Spleen (tissue), 11 donors: ENCODE results near the gene DHRS7. TPM values are rescaled to one million over a fixed set of nuclear protein-coding genes. Genes with fewer than 3 reads are reported as not detected.

Source experiments
- DNase-seq: peaks from one replicate; pipeline ENCODE4 v3.0.0-alpha.2; 2020
- H3K27ac ChIP-seq, 8 donors: fragments of 200-600 bp; sonication (generic) in 7 of 8; 1 replicate in 4 of 8; 2 replicates in 4 of 8; pipeline versions ENCODE4 v1.5.0 to v1.8.0; 2016 to 2021; ENCODE audit warnings: inconsistent platforms in 4 of 8, mild to moderate bottlenecking in 4 of 8, moderate library complexity in 1 of 8
- H3K27me3 ChIP-seq, 7 donors: fragments of 200-600 bp; sonication (generic) in 6 of 7; replicated peaks in 1 of 7; 1 replicate in 4 of 7; 2 replicates in 3 of 7; pipeline versions ENCODE4 v1.5.0 to v1.8.0; 2016 to 2021; ENCODE audit warnings: inconsistent platforms in 3 of 7, mild to moderate bottlenecking in 1 of 7
- H3K36me3 ChIP-seq, 6 donors: fragments of 200-600 bp; sonication (generic) in 5 of 6; 1 replicate in 4 of 6; 2 replicates in 2 of 6; pipeline versions ENCODE4 v1.5.0 to v1.8.0; 2016 to 2021; ENCODE audit warnings: inconsistent platforms in 2 of 6
- H3K4me1 ChIP-seq, 6 donors: fragments of 200-600 bp; sonication (generic) in 5 of 6; 1 replicate in 3 of 6; 2 replicates in 3 of 6; pipeline versions ENCODE4 v1.5.0 to v1.8.0; 2016 to 2021; ENCODE audit warnings: inconsistent platforms in 3 of 6
- H3K4me3 ChIP-seq, 8 donors: fragments of 200-600 bp; sonication (generic) in 7 of 8; 1 replicate in 4 of 8; 2 replicates in 4 of 8; pipeline versions ENCODE4 v1.5.0 to v1.8.0; 2016 to 2021; ENCODE audit warnings: inconsistent platforms in 4 of 8, mild to moderate bottlenecking in 4 of 8, moderate library complexity in 2 of 8
- H3K9me3 ChIP-seq, 8 donors: fragments of 200-600 bp; sonication (generic) in 7 of 8; 1 replicate in 4 of 8; 2 replicates in 4 of 8; pipeline versions ENCODE4 v1.5.0 to v1.8.0; 2016 to 2021; ENCODE audit warnings: inconsistent platforms in 4 of 8
- POLR2A ChIP-seq, 3 donors: fragments of 450-650 bp; IDR thresholded peaks; one replicate each; pipeline ENCODE4 v1.5.1; 2017; ENCODE audit warnings: antibody characterized with exemption in 3 of 3, mild to moderate bottlenecking in 1 of 3
- POLR2AphosphoS5 ChIP-seq, 3 donors: sonication (generic); formaldehyde crosslinking; IDR thresholded peaks; one replicate each; pipeline ENCODE4 v1.5.1; 2017; ENCODE audit warnings: antibody characterized with exemption in 3 of 3
- WGBS, 5 donors: extraction: QIAGEN DNeasy Blood & Tissue Kit in 3 of 5; methylation state at CpG; one replicate each; pipeline versions ENCODE4 v1.1.5 to v1.1.7; 2013 to 2018; 5-methylcytosine and 5-hydroxymethylcytosine counted together
- intact Hi-C: fragments of 100-400 bp; cut with DNase I; formaldehyde crosslinking; loops from one replicate; pipeline ENCODE4 v1.15.0; 2023; ENCODE audit warnings: low total_unique reads
- polyA plus RNA-seq, 3 donors: library from polyadenylated mRNA; stranded (reverse); fragments of 200-250 nt; gene quantifications; one replicate each; pipeline ENCODE4 v1.2.1, GENCODE V29; 2013
- total RNA-seq, 7 donors: library from RNA; depleted of rRNA in 3 of 7; stranded (reverse); fragments of >200 nt in 3 of 7; fragmentation: NEBNext Ultra II Directional in 4 of 7; extraction: Animal tissue kit (Norgen Biotek cat#: 25700) in 4 of 7; gene quantifications; one replicate each; pipeline versions ENCODE4 v1.1.0 to v1.2.1, GENCODE V29; 2016 to 2021
- TF ChIP-seq, protein P1 (sequence below), 11 experiments: fragments of 200-600 bp in 7 of 11; fragments of 450-650 bp in 4 of 11; sonication (generic) in 4 of 11; IDR thresholded peaks in 8 of 11; conservative IDR thresholded peaks in 3 of 11; 1 replicate in 7 of 11; 2 replicates in 4 of 11; pipeline versions ENCODE4 v1.4.0 to v1.8.0; 2016 to 2021; ENCODE audit warnings: antibody characterized with exemption in 11 of 11, inconsistent platforms in 4 of 11, mild to moderate bottlenecking in 1 of 11
- donor health status: healthy with polysubstance abuse.
- donor health status: DM: no; HTN: no; CAD: no; lungs with moderate emphysema.
- donor health status: DM: no; HTN: no; CAD: no.
- donor health status: Bipolar disorder and iron deficiency.
- donor health status: healthy.
- donor health status: DM: no; HTN: no; CAD: no.
- donor health status: DM: yes; HTN: yes; CAD: no.

DHRS7 gene
- total and polyA plus RNA-seq, 10 donors = 30.0 to 93.1 (median 50.6) TPM

DNA sequence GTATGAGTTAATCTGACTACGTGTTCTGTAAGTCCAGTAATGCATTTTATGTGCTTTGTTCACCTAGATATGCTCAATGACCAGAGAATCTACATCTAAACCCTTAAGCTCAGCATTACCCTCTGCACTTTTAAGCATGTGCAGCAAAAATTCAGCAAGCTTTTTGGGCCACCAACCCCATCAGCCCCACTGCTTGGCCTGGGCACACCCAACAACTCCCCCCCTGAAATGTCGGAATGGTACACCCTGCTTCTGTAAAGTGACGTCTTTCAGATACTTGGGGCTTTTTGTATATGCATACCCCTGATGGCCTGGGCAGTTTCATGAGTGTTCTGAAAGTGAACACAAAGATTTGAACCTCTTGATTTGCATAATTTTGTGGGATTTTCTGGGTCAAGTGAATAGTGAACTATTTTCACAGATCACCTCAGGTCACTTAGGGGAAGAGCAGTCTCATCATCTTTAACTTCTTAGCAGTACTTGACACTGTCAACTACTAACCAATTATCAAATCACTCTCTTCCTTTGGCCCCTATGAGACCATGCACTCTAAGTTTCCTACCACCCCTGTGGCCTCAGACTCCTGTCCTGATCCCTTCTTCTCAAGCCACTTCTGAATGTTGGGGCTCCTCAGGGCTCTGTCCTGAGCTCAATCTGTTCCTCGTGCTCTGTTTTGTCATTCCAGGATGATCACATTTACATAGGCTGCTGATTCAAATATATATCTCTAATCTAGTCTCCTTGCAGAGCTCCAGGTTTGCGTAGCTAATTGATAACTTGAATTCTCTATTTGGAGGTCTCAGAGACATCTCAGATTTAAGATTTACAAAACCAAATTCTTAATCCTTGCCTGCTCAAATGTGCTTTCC, 47.5 kb upstream of the DHRS7 start:
- H3K27me3 ChIP-seq = no peaks in the 10 kb centered on the region
- no peak overlapping the region for H3K27ac ChIP-seq
- TF ChIP-seq POLR2AphosphoS5 (IDR thresholded peaks at IDR 0.05) = no peak
- TF ChIP-seq, protein P1, sequence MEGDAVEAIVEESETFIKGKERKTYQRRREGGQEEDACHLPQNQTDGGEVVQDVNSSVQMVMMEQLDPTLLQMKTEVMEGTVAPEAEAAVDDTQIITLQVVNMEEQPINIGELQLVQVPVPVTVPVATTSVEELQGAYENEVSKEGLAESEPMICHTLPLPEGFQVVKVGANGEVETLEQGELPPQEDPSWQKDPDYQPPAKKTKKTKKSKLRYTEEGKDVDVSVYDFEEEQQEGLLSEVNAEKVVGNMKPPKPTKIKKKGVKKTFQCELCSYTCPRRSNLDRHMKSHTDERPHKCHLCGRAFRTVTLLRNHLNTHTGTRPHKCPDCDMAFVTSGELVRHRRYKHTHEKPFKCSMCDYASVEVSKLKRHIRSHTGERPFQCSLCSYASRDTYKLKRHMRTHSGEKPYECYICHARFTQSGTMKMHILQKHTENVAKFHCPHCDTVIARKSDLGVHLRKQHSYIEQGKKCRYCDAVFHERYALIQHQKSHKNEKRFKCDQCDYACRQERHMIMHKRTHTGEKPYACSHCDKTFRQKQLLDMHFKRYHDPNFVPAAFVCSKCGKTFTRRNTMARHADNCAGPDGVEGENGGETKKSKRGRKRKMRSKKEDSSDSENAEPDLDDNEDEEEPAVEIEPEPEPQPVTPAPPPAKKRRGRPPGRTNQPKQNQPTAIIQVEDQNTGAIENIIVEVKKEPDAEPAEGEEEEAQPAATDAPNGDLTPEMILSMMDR (IDR thresholded peaks at IDR 0.05 in 8 of 11, conservative IDR thresholded peaks at IDR 0.05 in 3 of 11) = no peak
- TF ChIP-seq POLR2A (IDR thresholded peaks at IDR 0.05) = no peak
- WGBS, 5 donors = 74 to 87% (median 83%) methylated on average over 5 of the region's 5 CpGs
- no peaks in the 10 kb centered on the region for H3K36me3 ChIP-seq
- H3K4me1 ChIP-seq = peaks cover 0 to 7% (median 2%) of the 10 kb centered on the region in 6 donors
- intact Hi-C loops = no loop called here
- no peaks in the 10 kb centered on the region for H3K9me3 ChIP-seq
- DNase-seq = no peak
- H3K4me3 ChIP-seq = no peak overlapping the region

DNA sequence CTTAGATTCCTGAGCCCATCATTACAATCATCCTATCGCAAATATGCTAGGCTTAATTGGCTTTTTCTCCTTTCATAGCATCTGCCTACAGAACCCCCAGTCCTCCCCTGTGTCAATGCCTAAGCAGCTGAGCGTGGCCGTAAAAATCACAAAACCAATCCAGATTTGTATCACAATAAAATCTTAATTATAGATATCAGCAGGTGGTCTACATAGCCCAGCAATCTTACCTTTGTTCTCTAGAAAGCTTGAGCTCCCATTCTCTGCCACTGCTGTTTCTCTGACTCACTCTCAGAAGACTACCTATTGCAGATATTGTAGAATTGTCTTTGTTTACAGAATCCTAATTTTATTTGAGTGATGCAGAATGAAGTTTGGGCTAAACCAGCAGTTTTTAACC, 46.0 kb upstream of the DHRS7 start:
- 95 to 99% (median 97%) methylated on average over 3 of the region's 3 CpGs for WGBS, 5 donors
- no peaks in the 10 kb centered on the region for H3K36me3 ChIP-seq
- no peaks in the 10 kb centered on the region for H3K4me1 ChIP-seq
- no peak overlapping the region for H3K27ac ChIP-seq
- intact Hi-C loops = no loop called here
- TF ChIP-seq POLR2A (IDR thresholded peaks at IDR 0.05) (no peak), POLR2AphosphoS5 (IDR thresholded peaks at IDR 0.05) (no peak)
- TF ChIP-seq, protein P1 (IDR thresholded peaks at IDR 0.05 in 8 of 11, conservative IDR thresholded peaks at IDR 0.05 in 3 of 11) = no peak
- no peaks in the 10 kb centered on the region for H3K27me3 ChIP-seq
- no peak for DNase-seq
- no peaks in the 10 kb centered on the region for H3K9me3 ChIP-seq
- H3K4me3 ChIP-seq = no peak overlapping the region

DNA sequence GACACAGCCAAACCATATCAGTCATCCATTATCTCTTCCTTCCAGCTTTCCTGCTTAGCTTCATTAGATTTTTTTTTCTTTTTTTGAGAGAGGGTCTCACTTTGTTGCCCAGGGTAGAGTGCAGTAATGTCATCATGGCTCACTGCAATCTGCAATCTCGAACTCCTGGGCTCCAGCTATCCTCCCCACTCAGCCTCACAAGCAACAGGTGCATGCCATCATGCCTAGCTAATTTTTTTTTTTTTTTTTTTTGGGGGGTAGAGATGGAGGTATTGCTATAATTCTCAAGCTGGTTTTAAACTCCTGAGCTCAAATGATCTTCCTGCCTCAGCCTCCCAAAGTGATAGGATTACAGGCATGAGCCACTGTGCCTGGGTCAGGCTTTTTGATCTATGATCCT, 45.5 kb upstream of the DHRS7 start:
- DNase-seq = no peak
- H3K9me3 ChIP-seq = no peaks in the 10 kb centered on the region
- no peak overlapping the region for H3K4me3 ChIP-seq
- WGBS, 5 donors = 58 to 100% (median 82%) methylated on average over 1 of the region's 1 CpG
- H3K27me3 ChIP-seq = no peaks in the 10 kb centered on the region
- TF ChIP-seq, protein P1 (IDR thresholded peaks at IDR 0.05 in 8 of 11, conservative IDR thresholded peaks at IDR 0.05 in 3 of 11) = no peak
- no peak for TF ChIP-seq POLR2AphosphoS5 (IDR thresholded peaks at IDR 0.05)
- TF ChIP-seq POLR2A (IDR thresholded peaks at IDR 0.05) = no peak
- no peaks in the 10 kb centered on the region for H3K4me1 ChIP-seq
- H3K27ac ChIP-seq = no peak overlapping the region
- intact Hi-C loops = no loop called here
- no peaks in the 10 kb centered on the region for H3K36me3 ChIP-seq

DNA sequence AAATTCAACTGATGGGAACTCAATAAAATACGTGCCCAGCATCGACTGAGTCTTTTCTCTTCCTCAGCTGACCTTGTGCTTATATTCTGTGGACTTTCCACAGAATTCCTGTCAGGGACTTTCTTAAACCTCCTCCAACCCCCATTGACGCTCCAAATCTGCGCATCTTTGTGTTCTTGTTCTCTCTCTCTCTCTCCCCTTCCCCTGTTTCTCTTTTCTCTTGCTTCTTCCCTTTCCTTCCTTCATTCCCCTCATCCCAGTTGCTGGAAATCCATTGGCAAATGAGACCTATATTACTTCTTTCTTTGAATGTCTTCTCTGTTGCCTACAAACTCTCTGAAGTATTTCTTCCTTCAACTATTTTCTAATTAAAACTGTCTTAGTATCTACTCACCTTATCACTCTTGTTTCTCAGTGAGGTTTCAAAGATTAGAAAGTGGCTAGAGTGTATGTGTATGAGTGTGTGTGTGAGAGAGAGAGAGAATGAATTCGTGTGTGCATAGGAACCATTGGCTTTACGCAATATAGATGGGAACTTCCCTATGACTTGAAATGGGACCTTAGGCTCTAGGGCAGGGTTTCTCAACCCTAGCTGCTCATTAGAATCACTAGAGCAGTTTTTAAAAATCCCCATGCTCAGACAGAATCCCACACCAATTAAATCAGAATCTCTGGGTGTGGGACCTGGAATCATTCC, 41.8 kb upstream of the DHRS7 start:
- intact Hi-C loops = no loop called here

More for the DNA sequence above, 41.8 kb upstream of the DHRS7 start:
- Histone ChIP-seq H3K27ac (no peak overlapping the region), H3K4me1 (peaks cover 0 to 17% (median 8%) of the 10 kb centered on the region in 6 donors), H3K27me3 (no peaks in the 10 kb centered on the region), H3K9me3 (no peaks in the 10 kb centered on the region), H3K36me3 (no peaks in the 10 kb centered on the region), H3K4me3 (no peak overlapping the region)
- DNase-seq = no peak
- TF ChIP-seq POLR2AphosphoS5 (IDR thresholded peaks at IDR 0.05) (no peak), POLR2A (IDR thresholded peaks at IDR 0.05) (no peak)
- TF ChIP-seq, protein P1 (IDR thresholded peaks at IDR 0.05 in 8 of 11, conservative IDR thresholded peaks at IDR 0.05 in 3 of 11) = no peak
- WGBS, 5 donors = 67 to 84% (median 75%) methylated on average over 6 of the region's 6 CpGs
